Right cardiac atrium (tissue), 5 donors: Measurements from ENCODE around the gene BANP. TPM values are rescaled to one million over a fixed set of nuclear protein-coding genes. Genes with fewer than 3 reads are reported as not detected.

Experiments
- ATAC-seq, 2 donors: fragments of 200-7000 bp; cut with Tn5 transposase; one replicate each; pipeline versions ENCODE4 v1.8.0 to v1.9.1; 2020; ENCODE audit warnings: moderate library complexity in 2 of 2, mild to moderate bottlenecking in 1 of 2
- DNase-seq, 3 donors: peaks; one replicate each; pipeline ENCODE4 v3.0.0-alpha.2; 2020
- H3K27ac ChIP-seq: one replicate; pipeline ENCODE4 v1.5.1; 2013; ENCODE audit warnings: mild to moderate bottlenecking, low read length, control low read depth, moderate library complexity
- H3K27me3 ChIP-seq: one replicate; pipeline ENCODE4 v1.6.1; 2013; ENCODE audit not compliant: control insufficient read depth, insufficient read depth
- H3K4me1 ChIP-seq: one replicate; pipeline ENCODE4 v1.6.1; 2013; ENCODE audit warnings: low read length; ENCODE audit not compliant: control insufficient read depth, insufficient read depth
- H3K4me3 ChIP-seq: one replicate; pipeline ENCODE4 v1.5.1; 2013; ENCODE audit warnings: low read length, control low read depth
- H3K9me3 ChIP-seq: one replicate; pipeline ENCODE4 v1.6.1; 2013; ENCODE audit warnings: low read length; ENCODE audit not compliant: control insufficient read depth
- WGBS: extraction: QIAGEN DNeasy Blood & Tissue Kit; methylation state at CpG from one replicate; pipeline ENCODE4 v1.1.7; 2013; 5-methylcytosine and 5-hydroxymethylcytosine counted together
- intact Hi-C, 4 donors: fragments of 100-400 bp; cut with DNase I; formaldehyde crosslinking; loops; one replicate each; pipeline versions ENCODE4 v1.11.0 to v1.14.0; 2022 to 2023
- polyA plus RNA-seq: library from polyadenylated mRNA; stranded (reverse); fragments of 200-250 nt; gene quantifications from one replicate; pipeline ENCODE4 v1.2.3, GENCODE V29; 2013
- total RNA-seq, 4 donors: library from RNA; stranded (reverse); fragmentation: NEBNext Ultra II Directional; extraction: Animal tissue kit (Norgen Biotek cat#: 25700); gene quantifications; one replicate each; pipeline ENCODE4 v1.2.1, GENCODE V29; 2021
- donor health status: healthy with polysubstance abuse.
- donor health status: DM: no; HTN: yes; CAD: no.
- donor health status: DM: no; HTN: no; CAD: no.
- donor health status: DM: no; HTN: yes; CAD: no; lungs with severe emphysema.
- donor health status: DM: yes; HTN: yes; CAD: no.

BANP gene
- total and polyA plus RNA-seq, 5 donors, result 9.0 to 18.1 (median 17.2) TPM

DNA sequence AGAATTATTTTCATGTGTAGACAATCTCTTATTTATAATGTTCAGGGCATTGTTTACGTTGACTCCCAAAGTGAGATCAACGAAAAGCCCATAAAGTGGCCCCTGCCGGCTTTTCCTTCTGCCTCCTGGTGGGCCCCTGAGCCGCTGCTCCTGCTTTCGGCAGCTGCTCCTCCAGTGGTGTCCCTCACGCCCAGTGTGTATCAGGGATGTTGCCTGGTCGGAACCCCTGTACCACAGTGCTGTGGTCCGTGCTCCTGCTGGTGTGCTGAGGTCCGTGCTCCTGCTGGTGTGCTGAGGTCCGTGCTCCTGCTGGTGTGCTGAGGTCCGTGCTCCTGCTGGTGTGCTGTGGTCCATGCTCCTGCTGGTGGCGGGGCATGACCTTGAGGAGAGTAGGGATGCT lies 107.6 kb downstream of the BANP start:
- no peak overlapping the region for H3K27ac ChIP-seq
- intact Hi-C loops, result no loop called here
- DNase-seq (no peak), ATAC-seq (no peak)
- H3K27me3 ChIP-seq, result no peaks in the 10 kb centered on the region
- H3K9me3 ChIP-seq, result no peaks in the 10 kb centered on the region
- H3K4me1 ChIP-seq, result no peaks in the 10 kb centered on the region
- WGBS, result 89% methylated on average over 12 of the region's 12 CpGs
- no peak overlapping the region for H3K4me3 ChIP-seq

DNA sequence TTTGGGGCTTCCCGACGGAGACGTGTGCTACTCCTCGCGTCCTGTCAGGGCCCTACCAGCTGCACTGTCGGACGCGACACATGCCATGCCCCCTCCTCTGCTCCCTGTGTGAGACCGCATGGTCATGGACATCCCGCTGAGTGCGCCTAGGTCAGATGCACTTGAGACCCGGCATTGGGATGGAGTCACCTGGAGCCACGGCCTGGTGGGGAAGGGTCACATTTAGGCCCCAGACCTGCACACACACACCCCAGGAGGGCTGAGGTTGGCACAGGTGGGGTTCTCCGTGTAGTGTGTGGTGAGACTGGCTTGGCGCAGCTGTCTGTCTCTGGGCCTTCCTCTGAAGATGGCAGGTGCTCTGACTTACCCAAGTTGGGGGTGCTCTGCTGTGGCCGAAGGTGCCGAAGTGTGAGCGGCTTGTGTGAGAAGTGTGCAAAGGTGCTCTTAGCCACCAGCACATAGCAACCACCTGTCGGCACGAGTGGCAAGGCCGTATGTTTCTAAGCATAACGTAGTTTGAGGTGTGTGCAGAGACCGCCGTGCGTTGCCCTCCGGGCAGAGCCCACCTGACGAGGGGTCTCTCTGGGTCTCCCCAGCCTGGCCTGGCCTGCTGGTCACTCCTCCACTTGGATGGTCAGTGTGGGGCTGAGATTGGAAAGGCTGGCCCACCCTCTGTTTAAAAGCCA lies 108.6 kb downstream of the BANP start:
- H3K9me3 ChIP-seq, result no peaks in the 10 kb centered on the region
- H3K27ac ChIP-seq, result no peak overlapping the region
- DNase-seq, result no peak
- H3K4me1 ChIP-seq, result no peaks in the 10 kb centered on the region
- WGBS, result 96% methylated on average over 27 of the region's 27 CpGs
- no peaks in the 10 kb centered on the region for H3K27me3 ChIP-seq
- ATAC-seq, result no peak
- intact Hi-C loops, result no loop called here
- no peak overlapping the region for H3K4me3 ChIP-seq

DNA sequence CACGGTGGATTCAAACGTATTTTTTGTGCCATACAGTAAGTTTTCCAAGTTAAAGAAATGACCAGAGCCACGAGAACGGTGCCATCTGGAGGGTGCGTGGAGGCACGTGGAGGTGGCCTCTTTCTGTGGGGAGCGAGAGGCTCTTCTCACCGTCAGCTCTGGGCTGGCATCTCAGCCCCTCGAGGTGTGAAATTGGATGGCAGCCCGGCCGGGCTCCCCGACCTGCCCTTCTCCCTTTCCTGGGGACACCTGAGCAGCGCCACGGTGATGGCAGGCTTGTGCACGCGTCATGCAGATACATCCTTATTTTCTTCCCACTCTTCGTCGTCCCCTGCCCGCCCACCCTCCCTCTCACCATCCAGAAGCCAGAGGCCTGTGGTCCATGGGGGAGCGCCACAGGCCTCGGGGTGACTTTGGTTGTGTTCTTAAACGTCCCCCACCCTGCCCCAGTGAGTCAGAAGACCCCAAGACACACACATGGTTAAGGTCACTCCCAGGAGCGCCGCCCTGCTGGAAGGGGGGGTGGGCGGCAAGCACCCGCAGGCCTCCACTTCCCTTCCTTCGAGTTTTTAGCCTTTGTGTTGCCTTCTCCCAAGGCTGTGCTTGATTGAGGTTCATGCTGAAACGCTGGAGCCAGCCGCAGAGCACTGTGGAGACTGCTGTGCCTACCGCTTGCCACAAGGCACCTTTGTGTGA lies 109.4 kb downstream of the BANP start:
- no peaks in the 10 kb centered on the region for H3K4me1 ChIP-seq
- ATAC-seq (no peak), DNase-seq (no peak)
- no peaks in the 10 kb centered on the region for H3K27me3 ChIP-seq
- intact Hi-C loops, result no loop called here
- no peak overlapping the region for H3K4me3 ChIP-seq
- no peak overlapping the region for H3K27ac ChIP-seq
- no peaks in the 10 kb centered on the region for H3K9me3 ChIP-seq
- WGBS, result 93% methylated on average over 30 of the region's 30 CpGs

DNA sequence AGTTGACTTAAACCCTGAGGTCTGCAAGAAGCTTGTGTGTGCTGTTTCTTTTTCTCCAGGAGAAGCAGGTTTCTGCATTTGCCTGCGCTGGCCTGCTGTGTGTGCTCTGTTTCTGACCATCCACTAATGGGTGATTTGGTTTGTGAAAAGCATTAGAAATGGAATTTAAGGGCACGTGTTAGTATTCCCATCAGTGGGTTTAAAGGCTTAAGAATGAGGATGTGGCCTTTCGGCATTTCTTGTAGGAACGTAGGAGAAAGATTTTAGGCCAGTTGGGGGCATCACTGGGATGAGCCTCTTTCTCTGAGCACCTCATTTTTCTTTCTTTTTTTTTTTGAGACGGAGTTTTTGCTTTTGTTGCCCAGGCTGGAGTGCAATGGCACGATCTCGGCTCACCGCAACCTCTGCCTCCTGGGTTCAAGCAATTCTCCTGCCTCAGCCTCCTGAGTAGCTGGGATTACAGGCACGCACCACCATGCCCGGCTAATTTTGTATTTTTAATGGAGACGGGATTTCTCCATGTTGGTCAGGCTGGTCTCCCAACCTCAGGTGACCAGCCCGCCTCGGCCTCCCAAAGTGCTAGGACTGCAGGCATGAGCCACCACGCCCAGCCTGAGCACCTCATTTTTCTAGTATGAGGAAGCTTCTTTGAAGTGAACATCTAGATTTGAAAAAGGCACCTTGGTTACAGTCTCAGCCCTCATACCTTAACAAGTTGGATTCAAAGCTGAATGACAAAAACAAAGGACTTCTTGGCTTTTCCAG lies 110.3 kb downstream of the BANP start:
- WGBS, result 89% methylated on average over 14 of the region's 14 CpGs

DNA sequence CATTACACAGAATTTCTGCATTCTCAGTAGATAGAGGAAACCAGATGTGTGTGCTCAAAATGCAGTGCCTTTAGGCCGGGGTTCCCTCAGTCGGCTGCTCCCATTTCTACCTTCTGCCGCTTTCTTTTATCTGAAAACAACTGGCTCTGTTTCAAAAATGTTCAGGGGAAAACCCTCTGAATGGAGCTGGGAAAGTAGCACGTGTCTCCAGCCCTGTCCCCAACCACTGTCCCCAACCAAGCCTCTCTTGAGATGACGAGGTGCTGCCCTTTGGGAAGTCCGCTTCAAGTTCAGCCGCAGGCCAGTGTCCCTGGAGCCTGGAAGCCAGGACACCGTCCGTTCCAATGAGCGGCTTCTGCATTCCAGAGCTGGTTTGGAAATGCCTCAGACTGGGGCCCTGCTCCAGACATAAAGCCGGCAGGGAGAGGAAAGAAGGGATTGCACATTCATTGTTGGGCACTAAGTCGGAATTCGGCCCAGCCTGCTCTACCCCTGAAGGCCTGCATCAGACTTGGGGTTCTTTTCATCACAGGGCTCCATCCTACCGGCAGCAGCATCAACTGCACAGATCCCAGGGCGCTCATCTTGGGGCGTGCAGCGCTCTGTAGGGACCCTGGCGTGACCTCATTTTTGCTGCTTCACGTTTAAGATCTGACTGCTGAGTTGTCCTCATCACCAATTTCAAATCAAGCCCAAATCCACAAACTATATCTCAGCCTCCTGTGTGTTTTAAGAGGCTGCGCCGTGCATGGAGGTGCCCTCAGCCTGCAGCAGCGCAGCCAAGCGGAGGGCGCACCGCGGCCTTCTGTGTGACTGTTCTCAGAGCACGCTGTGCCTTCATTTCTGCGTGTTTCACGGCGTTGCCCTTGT lies 111.3 kb downstream of the BANP start:
- H3K27me3 ChIP-seq, result no peaks in the 10 kb centered on the region
- H3K4me1 ChIP-seq, result no peaks in the 10 kb centered on the region
- H3K27ac ChIP-seq, result peak overlapping the region; percentile 67
- intact Hi-C loops, result no loop called here
- no peak overlapping the region for H3K4me3 ChIP-seq
- ATAC-seq, result peak; percentile 66 to 73
- peak; percentile 66 to 81 (median 76) for DNase-seq
- 56% methylated on average over 30 of the region's 30 CpGs for WGBS
- H3K9me3 ChIP-seq, result no peaks in the 10 kb centered on the region

More for the DNA sequence above, 110.3 kb downstream of the BANP start:
- Histone ChIP-seq H3K9me3 (no peaks in the 10 kb centered on the region), H3K4me3 (no peak overlapping the region), H3K27ac (no peak overlapping the region), H3K4me1 (no peaks in the 10 kb centered on the region), H3K27me3 (no peaks in the 10 kb centered on the region)
- DNase-seq (no peak), ATAC-seq (no peak)
- intact Hi-C loops, result no loop called here

DNA sequence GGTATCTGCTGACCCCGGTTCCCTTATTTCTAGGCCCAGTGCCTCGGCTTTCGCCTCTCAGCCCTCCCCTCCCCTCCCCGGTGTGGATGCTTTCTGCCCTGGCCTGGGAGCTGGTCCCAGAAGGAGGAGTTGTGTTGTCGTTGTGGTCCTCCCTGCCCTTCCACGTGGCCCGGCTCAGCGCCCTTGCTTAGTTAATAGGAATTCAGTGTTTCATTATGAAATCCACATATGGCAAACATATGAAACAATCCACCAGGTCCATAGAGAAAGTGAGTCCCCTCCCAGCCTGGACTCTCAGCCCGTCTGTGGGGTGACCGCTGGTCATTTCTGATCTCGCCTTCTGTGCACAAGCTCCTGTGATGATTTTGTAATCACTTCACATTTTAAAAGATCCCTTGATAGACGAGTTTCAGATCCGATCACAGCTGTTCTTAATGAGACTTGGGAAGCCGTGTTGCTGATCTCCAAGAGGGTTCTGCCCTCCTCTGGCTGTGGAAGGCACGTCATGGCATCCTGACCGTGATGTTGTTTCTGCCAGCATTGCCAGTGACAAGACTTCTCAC lies 112.1 kb downstream of the BANP start:
- DNase-seq (peak; percentile 64 to 85 (median 80)), ATAC-seq (peak; percentile 64 to 67)
- Histone ChIP-seq H3K27me3 (no peaks in the 10 kb centered on the region), H3K4me3 (no peak overlapping the region), H3K9me3 (no peaks in the 10 kb centered on the region), H3K4me1 (no peaks in the 10 kb centered on the region), H3K27ac (peak overlapping the region; percentile 67)
- intact Hi-C loops, result no loop called here
- WGBS, result 50% methylated on average over 16 of the region's 16 CpGs

DNA sequence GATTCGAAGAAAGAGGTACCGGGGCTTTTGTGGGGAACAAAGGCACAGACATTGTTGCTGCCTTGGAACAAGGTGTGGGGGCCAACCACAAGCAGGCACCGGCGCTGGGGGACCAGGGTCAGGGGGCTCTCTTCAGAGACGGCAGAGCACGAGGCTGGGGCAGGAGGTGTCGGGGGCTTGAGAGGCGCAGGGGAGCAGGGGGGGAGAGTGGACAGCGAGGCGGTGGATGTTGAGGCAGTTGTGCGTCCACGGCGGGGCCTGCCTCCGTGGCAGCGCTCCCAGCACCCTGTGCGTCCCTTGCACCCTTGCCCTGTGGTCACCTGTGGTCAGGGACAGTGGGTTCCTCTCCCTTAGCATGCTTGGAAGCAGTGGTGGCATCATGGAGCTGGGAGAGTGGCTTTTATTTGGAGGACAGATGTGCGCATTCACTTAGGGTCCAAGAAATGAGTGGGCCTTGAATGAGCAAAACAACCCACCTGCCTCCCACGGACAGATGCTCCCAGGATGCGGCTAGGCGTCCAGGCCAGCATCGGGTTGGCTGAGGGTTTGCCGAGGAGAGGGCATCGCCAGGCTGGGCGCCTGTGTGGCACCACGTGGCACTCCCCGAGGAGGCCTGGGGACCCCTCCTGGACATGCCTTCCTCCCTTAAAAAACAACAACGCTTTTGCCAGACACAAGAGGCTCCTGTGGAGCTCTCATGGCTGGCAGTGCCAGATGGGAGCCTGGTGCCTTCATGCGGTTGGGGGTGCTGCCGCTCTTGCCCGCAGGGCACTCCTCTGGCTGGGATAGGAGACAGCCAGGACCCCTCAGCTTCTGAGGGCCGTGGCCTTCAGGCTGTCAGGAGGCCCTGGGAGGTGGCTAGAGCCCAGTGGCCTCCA lies 113.0 kb downstream of the BANP start:
- intact Hi-C loops, result no loop called here
- Histone ChIP-seq H3K27me3 (no peaks in the 10 kb centered on the region), H3K9me3 (no peaks in the 10 kb centered on the region), H3K27ac (no peak overlapping the region), H3K4me1 (no peaks in the 10 kb centered on the region), H3K4me3 (no peak overlapping the region)
- 96% methylated on average over 31 of the region's 31 CpGs for WGBS
- ATAC-seq, result no peak
- peak in 2 of 3 donors; percentile 5 to 47 for DNase-seq

DNA sequence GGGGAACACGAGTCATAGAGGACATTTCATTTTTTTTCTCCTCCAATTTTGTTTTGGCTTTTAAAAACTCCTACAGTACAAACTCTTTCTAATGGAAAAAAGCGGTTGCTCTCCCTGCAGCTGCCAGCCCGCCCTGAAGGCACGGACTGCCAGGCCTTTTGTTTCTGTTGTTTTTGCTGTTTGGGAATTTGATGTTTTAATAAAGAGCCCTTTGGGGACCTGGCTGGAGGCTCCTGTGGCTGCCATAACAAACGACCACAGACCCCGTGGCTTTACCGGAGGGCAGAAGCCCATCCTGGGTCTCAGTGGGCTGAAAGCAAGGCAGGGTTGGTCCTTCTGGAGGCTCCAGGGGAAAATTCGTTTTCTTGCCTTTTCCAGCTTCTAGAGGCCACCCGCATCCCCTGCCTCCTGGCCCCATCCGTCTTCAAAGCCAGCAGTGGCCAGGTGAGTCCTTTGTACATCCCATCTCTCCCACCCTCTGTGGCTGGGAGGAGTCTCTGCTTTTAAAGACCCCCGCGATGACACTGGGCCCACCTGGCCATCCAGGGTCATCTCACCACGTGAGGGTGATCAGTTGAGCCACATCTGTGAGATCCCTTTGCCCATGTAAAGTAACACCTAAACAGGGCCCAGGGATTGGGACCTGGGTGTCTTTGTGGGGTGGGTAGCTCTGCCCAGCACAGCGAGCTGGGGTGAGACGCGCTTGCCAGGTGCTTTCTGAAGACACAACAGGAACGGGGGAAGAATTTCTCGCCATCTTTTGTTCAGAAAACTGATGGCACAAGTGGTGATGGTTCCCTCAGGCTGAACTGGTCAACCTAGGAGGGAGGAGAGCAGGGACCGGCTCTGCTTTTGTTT lies 113.9 kb downstream of the BANP start:
- WGBS, result 93% methylated on average over 19 of the region's 19 CpGs

DNA sequence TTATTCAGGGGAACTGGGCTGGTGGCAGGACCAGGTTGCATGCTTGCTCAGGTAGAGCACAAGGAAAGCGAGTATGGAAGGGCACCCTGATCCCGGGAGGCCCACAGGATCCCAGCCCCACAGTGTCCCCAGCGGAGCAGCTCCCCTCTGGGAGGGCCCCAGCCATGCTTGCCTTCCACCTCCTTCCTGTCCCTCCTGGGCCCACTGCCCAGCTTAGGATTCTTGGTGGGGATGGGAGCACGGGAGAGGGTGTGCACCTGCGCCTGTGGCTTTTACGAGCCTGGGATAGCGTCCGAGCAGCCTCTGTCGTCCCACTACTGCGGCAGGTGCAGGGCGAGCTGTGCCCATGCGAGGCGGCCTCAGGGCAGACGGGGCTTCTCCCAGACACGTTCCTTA lies 114.5 kb downstream of the BANP start:
- intact Hi-C loops, result no loop called here
- H3K4me3 ChIP-seq, result no peak overlapping the region
- H3K9me3 ChIP-seq, result no peaks in the 10 kb centered on the region
- no peak for ATAC-seq
- H3K27ac ChIP-seq, result no peak overlapping the region
- peak in 2 of 3 donors; percentile 7 to 20 for DNase-seq
- no peaks in the 10 kb centered on the region for H3K27me3 ChIP-seq
- H3K4me1 ChIP-seq, result no peaks in the 10 kb centered on the region
- 95% methylated on average over 15 of the region's 15 CpGs for WGBS

More for the DNA sequence above, 113.9 kb downstream of the BANP start:
- Histone ChIP-seq H3K27ac (no peak overlapping the region), H3K4me3 (no peak overlapping the region), H3K9me3 (no peaks in the 10 kb centered on the region), H3K27me3 (no peaks in the 10 kb centered on the region), H3K4me1 (no peaks in the 10 kb centered on the region)
- ATAC-seq (no peak), DNase-seq (peak in 1 of 3 donors; percentile 2)
- intact Hi-C loops, result no loop called here
